ENCODE results near the gene SELE. TPM values are rescaled to one million over a fixed set of nuclear protein-coding genes. Genes with fewer than 3 reads are reported as not detected.

The SELE gene
- polyA plus RNA-seq, 3 donors, result not detected

DNA sequence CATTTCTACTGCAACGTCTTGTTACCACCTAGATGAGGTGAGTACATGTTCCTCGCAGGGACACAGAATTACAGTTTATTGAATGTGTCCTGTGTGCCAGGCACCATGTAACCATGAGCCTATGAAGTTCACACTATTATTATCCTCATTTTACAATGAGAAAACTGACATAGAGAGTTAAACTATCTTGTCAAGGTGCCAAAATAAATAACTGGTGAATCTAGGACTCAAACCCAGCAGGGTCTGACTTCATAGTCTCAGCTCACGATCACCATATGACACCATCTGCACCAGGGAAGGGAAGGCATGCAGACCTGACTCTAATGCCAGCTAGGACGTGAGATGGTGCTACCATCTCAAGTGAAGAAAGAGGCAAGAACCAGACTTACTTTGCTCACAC, 2.4 kb downstream of the SELE start:
- Mint-ChIP-seq H3K27ac (no peak overlapping the region), H3K4me3 (no peak overlapping the region), H3K4me1 (no peaks in the 10 kb centered on the region), H3K9me3 (no peaks in the 10 kb centered on the region), H3K36me3 (no peaks in the 10 kb centered on the region), H3K27me3 (ENCODE audit: low read depth in 3 of 3) (peaks cover 2 to 7% (median 4%) of the 10 kb centered on the region in 3 donors)
- H3K4me2 ChIP-seq (replicated peaks; ENCODE audit: extremely low read depth, low read length, poor library complexity, severe bottlenecking), result no peak overlapping the region
- H3K27me3 ChIP-seq (ENCODE audit: control insufficient read depth in 2 of 2, insufficient read depth in 2 of 2, low read length in 2 of 2), result no peaks in the 10 kb centered on the region
- H3K79me2 ChIP-seq (ENCODE audit: insufficient read depth, low read length), result no peaks in the 10 kb centered on the region
- no peak overlapping the region for H3K4me3 ChIP-seq (replicated peaks in 1 of 3; ENCODE audit: low read depth in 2 of 3, low read length in 3 of 3)
- no peaks in the 10 kb centered on the region for H4K20me1 ChIP-seq (ENCODE audit: insufficient read depth, low read length)
- TF ChIP-seq CTCF (IDR thresholded peaks at IDR 0.05), result no peak
- WGBS (ENCODE audit: insufficient coverage), result 80% methylated on average over 1 of the region's 4 CpGs
- no peaks in the 10 kb centered on the region for H3K36me3 ChIP-seq (replicated peaks in 1 of 2; ENCODE audit: control insufficient read depth in 1 of 2, insufficient read depth in 2 of 2, low read length in 2 of 2)
- H3K9ac ChIP-seq (ENCODE audit: insufficient read depth, low read length, poor library complexity, severe bottlenecking), result no peak overlapping the region
- H3K4me1 ChIP-seq (ENCODE audit: control insufficient read depth in 1 of 2, insufficient read depth in 2 of 2, low read length in 2 of 2), result no peaks in the 10 kb centered on the region
- no peak for DNase-seq
- no peaks in the 10 kb centered on the region for H3K9me3 ChIP-seq (replicated peaks in 1 of 2; ENCODE audit: control insufficient read depth in 1 of 2, insufficient read depth in 1 of 2, low read length in 2 of 2)
- intact Hi-C loops (cut with micrococcal nuclease), result no loop called here
- H3K27ac ChIP-seq (ENCODE audit: low read depth in 1 of 2, low read length in 2 of 2), result no peak overlapping the region
- H2AFZ ChIP-seq (ENCODE audit: insufficient read depth, low read depth, low read length, poor library complexity, severe bottlenecking), result no peak overlapping the region

DNA sequence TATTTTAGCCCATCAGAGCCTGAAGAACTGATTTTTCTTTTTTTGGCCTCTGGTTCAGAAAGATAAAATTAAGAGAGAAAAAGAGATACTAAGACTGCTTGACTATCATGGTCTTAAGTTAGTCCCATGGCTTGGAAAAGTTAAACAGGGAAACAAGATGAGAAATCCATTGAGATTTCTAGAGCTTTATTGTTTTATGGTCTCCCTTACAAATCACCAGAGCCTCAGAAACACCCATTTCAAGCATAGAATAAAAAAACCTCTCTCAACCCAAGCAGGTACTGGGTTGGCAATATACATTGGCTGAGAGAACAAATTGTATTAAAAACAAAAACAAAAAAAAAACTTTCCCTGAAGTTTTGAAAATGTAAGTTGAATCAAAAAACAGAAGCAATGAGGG, 3.9 kb downstream of the SELE start:
- H3K36me3 Mint-ChIP-seq, result no peaks in the 10 kb centered on the region
- no peaks in the 10 kb centered on the region for H3K4me1 ChIP-seq (ENCODE audit: control insufficient read depth in 1 of 2, insufficient read depth in 2 of 2, low read length in 2 of 2)

More for the DNA sequence above, 3.9 kb downstream of the SELE start:
- peaks cover 2 to 5% (median 4%) of the 10 kb centered on the region in 3 donors for H3K27me3 Mint-ChIP-seq (ENCODE audit: low read depth in 3 of 3)
- H3K9me3 ChIP-seq (replicated peaks in 1 of 2; ENCODE audit: control insufficient read depth in 1 of 2, insufficient read depth in 1 of 2, low read length in 2 of 2), result no peaks in the 10 kb centered on the region
- no peak for DNase-seq
- no peaks in the 10 kb centered on the region for H3K79me2 ChIP-seq (ENCODE audit: insufficient read depth, low read length)
- no peaks in the 10 kb centered on the region for H3K4me1 Mint-ChIP-seq
- no peaks in the 10 kb centered on the region for H3K36me3 ChIP-seq (replicated peaks in 1 of 2; ENCODE audit: control insufficient read depth in 1 of 2, insufficient read depth in 2 of 2, low read length in 2 of 2)
- TF ChIP-seq CTCF (IDR thresholded peaks at IDR 0.05), result no peak
- no peak overlapping the region for H3K9ac ChIP-seq (ENCODE audit: insufficient read depth, low read length, poor library complexity, severe bottlenecking)
- no peak overlapping the region for H2AFZ ChIP-seq (ENCODE audit: insufficient read depth, low read depth, low read length, poor library complexity, severe bottlenecking)
- intact Hi-C loops (cut with micrococcal nuclease), result no loop called here
- no peaks in the 10 kb centered on the region for H3K9me3 Mint-ChIP-seq
- H3K4me3 ChIP-seq (replicated peaks in 1 of 3; ENCODE audit: low read depth in 2 of 3, low read length in 3 of 3), result no peak overlapping the region
- H3K4me3 Mint-ChIP-seq, result no peak overlapping the region
- H3K27ac Mint-ChIP-seq, result no peak overlapping the region
- H3K4me2 ChIP-seq (replicated peaks; ENCODE audit: extremely low read depth, low read length, poor library complexity, severe bottlenecking), result no peak overlapping the region
- H3K27me3 ChIP-seq (ENCODE audit: control insufficient read depth in 2 of 2, insufficient read depth in 2 of 2, low read length in 2 of 2), result no peaks in the 10 kb centered on the region
- no peaks in the 10 kb centered on the region for H4K20me1 ChIP-seq (ENCODE audit: insufficient read depth, low read length)
- no peak overlapping the region for H3K27ac ChIP-seq (ENCODE audit: low read depth in 1 of 2, low read length in 2 of 2)

Measured in CD14-positive monocyte (primary cell).